ENCODE measurements around the gene MRPL28.
"Not testable (repeated sequence)": the region's sequence is repeated elsewhere in the genome, so short reads cannot be mapped to it uniquely, and the experiment has no call there.

MRPL28 gene
- 20.7 to 45.6 (median 28.5) reads per million in 17 experiments for total RNA-seq

DNA sequence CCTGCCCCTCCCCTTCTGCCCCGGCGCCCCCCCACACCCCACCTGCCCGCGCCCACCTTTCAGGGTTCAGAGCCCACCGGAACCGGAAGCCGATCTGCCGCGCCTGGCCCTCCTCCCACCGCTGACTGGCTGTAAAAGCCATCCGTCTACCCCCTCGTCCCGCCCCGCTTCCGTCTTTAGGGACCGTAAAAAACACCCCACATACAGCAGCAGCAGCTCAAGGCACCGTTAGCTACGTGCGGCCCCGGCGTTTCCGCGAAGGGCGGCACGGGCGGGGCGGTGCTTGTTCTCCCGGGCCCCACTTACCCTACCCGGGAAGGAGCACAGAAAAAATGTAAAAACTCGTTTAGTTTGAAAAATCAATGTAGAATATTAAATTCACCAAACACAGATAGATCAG, at the start of gene MRPL28:
TSS of gene MRPL28 (minus strand) at position 96 of the 400 bp plus-strand sequence. CDS start 320 bp downstream, outside the sequence.
- peak; percentile 96 to 97 (median 97) for DNase-seq

DNA sequence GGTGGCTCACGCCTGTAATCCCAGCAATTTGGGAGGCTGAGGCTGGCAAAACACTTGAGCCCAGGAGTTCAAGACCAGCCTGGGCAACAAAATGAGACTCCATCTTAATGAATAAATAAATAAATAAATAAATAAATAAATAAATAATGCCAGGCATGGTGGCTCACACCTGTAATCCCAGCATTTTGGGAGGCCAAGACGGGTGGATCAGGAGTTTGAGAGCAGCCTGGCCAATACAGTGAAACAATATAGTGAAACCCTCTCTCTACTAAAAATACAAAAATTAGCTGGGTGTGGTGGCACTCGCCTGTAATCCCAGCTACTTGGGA, 44.8 kb upstream of the MRPL28 start:
- DNase-seq, result not testable (repeated sequence)

DNA sequence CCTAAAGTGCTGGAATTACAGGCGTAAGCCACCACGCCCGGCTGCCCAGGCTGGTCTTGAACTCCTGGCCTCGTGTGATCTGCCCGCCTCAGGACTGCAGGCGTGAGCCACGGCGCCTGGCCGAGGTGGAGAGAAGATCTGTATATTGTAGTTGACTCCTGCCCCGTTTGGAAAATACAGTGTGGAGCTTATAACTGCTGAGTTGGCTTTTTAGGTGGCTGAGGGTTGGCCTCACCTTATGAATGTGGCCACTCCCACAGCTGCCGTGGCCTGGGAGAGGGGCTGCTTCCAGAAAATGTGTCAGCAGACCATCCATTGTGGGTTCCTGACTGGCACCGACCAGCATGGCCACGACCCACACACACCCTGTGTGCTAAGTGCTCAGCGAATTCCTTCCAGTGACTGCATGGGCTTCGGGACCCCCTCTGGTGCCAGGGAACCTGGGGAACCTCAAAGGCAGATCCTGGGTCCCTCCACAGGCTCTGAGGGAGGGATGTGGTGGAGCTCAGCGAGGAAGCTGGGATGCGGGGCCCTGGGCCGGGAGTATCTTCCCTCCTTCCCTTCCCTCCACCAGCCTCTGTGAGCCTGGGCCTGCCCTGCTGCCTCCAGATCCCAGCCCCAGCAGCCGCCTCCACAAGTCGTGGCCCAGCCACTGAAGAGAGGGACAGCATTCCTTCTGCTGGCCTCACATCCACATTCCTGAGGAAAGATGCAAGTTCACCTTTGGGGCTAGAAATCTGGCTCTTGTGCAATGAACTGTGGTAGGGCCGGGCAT, 44.2 kb upstream of the MRPL28 start:
- no peak for DNase-seq

DNA sequence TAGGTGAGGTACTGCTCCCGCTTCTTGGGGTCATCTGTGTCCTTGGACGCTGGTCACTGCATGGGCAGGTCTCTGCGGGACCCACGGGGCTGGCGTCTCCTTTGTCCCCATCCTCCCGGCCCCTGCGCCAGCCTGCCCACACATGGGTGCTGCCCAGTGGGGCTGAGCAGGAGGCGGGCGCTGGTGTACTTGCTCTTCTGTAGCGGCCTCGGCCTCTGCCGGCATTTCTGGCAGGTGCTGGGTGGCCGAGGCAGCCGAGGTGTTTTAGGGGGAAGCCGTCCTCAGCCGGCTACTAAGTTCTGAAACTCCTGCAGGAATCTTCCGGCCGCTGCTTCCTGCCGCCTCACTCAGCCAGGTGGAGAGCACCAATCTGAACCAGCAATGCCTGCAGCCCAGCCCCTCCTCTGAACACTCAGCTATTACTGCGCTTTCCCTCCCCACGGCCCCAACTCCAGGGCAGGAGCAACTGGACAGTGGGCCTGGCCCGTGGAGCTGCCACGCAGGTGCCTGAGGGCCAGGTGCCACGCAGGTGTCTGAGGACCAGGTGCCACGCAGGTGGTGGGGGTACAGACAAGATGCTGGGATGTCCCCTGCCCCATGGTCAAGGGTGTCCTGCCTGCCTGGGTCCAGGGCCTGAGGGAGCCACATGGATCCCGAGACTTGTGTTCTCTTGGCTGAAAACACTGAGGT, 41.4 kb upstream of the MRPL28 start:
- no peak for DNase-seq

DNA sequence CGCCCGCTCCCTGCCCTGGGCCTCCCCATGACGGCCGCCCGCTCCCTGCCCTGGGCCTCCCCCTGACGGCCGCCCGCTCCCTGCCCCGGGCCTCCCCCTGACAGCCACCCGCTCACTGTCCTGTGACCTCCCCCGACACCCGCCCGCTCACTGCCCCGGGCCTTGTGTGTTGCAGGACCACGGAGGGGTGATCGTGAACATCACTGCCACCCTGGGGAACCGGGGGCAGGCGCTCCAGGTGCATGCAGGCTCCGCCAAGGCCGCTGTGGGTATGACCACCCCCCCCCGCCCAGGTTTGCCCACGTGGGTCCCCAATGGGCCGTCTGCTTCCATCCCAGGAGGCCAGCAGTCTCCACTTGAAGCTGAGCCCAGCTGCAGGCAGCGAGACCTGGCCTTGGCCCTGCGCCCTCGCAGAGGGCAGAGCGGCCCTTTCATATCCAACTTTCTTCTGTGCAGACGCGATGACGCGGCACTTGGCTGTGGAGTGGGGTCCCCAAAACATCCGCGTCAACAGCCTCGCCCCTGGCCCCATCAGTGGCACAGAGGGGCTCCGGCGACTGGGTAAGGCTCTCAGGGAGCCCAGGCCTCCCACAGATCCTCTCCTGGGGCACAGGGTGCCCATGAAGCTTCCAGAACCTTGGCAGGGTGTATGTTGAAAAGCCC, 40.3 kb upstream of the MRPL28 start:
- DNase-seq, result no peak

DNA sequence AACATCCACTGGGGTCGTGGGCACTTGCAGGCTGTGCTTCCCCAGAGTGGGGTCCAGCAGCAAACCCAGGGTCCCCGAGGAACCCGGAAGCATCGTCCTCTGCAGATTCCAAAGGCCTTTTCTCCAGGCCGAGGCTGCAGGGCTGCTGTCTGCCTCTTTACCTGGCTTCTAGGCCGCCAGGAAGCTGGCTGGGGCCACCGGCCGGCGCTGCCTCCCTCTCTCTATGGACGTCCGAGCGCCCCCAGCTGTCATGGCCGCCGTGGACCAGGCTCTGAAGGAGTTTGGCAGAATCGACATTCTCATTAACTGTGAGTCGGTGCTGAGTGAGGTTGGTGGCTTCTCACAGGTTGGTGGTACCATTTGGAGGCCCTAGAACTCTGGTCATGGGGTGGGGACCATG, 36.9 kb upstream of the MRPL28 start:
- DNase-seq, result no peak

DNA sequence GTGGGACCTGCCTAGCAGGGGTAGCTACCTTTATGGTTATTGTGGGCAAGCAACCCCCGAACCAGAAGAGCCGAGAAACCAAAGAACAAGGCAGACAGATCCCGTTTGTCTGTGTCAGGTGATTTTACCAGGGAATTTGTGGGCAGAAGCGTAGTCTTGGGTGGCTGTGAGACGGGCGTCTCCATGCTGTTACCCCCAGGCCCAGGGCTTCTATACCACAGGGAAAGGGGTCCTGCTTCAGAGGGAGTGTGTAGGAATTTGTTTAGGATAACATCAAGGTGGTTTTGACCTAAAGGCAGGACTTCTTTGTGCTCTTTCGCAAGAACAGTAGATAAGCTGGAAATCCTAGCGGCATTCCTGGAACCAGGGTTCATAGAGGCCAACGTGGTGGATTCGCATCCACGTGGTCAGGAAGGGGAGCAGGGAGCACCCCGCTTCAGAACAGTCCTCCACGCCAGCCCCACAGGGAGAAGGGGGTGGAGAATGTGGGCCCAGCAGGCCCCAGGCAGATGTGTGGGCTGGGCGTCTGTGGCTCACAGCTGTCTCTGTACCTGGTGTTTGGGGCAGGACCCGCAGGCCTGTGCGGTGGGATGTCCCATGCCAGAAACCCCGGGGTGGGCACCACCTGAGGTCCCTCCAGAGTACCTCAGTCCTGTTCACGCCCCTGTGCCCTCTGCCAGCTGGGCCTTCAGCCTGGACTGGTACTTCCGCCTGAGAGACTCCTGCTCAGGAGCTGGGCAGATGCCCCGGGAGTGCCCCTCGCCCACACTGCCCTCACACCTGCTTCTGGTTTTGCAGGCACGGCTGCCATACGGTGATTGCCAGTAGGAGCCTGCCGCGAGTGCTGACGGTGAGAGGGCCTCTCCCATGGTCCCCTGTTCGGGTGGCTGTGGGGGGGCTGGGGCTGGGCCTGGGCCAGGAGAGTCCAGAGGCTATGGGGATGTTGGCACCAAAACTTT, 35.5 kb upstream of the MRPL28 start:
- DNase-seq, result no peak

DNA sequence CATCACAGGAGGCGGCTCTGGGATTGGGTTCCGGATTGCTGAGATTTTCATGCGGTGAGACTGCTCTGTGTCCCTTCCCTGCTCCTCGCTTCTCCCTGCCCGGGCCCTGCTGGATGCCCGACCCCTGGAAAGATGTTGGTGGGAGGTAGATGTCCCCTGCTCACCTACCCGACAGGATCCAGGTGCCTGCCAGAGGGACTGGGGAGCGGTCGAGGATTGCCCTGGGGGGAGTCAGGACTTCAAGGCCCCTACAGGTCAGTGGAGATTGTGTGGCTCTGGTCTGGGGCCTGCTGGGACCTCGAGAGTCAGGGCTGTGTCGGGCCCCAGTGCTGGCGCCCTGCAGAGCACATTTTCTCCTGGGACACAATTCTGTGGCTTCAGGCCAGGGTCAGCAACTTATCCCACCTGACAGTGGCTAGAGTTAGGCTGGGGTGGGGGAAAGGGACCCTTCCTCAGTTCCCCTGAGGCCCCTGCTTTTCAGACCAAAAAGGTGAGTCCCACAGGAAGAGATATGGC, 34.7 kb upstream of the MRPL28 start:
- DNase-seq, result no peak

- DNase-seq, result peak; percentile 92 to 99 (median 96)
These were observed 31.4 kb upstream of the MRPL28 start, which contains the start of gene DECR2 for GRCh38 chr16:401468-402348. TSS of gene DECR2 (plus strand) at chr16:401885. CDS start at chr16:401964, 79 bp downstream.

- no peak for DNase-seq
These were observed 29.8 kb upstream of the MRPL28 start for GRCh38 chr16:400061-400591.

DNA sequence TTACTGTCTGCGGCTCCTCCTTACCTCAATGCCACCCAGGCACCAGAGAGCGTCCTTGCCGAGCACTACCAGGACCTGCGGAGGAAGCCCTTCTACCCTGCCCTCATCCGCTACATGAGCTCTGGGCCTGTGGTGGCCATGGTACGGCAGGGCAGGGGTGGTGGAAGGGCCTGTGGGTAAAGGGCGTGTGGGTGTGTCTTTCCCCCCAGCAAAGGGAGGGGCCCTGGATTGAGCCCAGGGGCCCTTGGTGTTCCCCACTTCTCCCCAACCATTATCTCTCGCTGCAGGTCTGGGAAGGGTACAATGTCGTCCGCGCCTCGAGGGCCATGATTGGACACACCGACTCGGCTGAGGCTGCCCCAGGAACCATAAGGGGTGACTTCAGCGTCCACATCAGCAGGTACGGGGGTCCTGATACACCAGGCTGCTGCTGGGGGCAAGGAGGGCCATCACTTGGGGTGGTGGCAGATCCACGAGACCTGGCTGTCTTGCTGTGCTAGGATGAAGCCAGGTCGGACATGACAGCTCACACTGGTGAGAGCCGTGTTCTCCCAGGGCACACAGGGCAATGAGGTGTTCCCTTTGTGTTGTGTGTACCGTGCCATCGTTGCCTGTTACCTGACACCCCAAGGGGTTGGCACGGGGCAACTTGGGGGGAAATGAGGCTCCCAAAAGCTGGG, 29.1 kb upstream of the MRPL28 start:
- DNase-seq, result no peak

DNA sequence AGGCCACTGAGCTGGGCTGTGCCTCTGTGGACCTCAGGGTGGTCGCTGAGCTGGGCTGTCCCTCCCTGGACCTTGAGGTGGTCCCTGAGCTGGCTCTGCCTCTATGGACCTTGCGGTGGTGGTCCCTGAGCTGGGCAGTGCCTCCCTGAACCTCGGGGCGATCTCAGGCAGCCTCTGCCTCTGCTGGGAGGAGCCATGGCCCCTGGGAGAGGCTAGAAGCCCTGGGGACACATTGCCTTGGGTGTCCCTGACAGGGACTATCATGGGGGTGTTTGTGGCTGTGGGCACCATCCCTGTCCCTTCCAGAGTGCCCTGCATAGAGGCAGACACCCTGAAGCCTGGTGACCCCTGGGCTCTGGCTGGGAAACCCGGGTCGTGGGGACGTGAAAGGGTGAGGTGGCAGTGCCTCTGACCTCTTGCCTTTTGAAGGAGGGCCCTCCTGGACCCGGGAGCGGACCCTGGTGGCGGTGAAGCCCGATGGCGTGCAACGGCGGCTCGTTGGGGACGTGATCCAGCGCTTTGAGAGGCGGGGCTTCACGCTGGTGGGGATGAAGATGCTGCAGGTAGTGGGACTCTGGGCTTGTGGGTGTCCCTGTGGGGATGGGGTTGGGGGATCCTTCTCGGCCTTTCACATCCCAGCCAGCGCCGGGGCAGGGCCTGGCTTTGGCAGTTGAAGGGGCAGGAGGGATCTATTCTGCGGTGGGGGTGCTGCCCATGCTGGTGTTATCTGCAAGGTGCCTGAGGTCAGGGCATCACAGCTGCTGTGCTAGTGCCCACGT, 28.4 kb upstream of the MRPL28 start:
- no peak for DNase-seq

DNA sequence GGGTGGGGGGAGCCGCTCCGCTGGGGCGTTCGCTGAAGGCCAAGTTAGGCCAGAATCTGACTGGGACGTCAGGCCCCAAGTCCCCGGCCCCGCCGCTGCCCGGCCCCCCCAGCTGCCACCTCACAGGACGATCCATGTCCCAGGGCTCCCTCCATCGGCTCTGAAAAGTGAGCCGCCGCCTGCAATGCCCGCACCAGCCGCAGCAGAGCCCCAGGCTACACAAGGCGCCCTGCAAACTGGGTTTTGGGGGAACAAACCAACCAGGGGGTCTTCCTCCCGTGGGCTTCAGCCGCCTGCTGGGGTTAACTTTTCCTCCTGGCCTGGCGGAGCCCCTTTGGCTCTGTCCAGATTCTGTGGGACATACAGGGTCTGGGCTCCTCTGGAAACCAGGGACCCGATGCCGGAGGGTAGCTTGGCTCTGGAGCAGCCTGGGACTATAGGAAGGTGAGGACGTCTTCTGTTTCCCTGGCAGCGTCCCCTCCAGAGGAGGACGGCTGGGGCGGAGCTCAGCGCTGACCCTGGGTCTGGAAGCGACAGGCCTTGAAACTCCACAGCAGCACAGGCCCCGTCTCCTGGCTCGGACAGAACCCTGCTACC, 27.5 kb upstream of the MRPL28 start:
- peak; percentile 63 to 82 (median 68) for DNase-seq

GRCh38 chr16:397135-397661, 26.9 kb upstream of the MRPL28 start, which contains the start of gene NME4:
TSS of gene NME4 (plus strand) at chr16:397199. CDS start at chr16:397223, 24 bp downstream.
- DNase-seq, result peak; percentile 47 to 79 (median 60)

GRCh38 chr16:396605-397004, 26.3 kb upstream of the MRPL28 start:
- DNase-seq, result peak; percentile 60 to 75 (median 70)

- DNase-seq, result no peak
These were observed 25.9 kb upstream of the MRPL28 start for GRCh38 chr16:396199-396598.

GRCh38 chr16:392450-393030, 22.2 kb upstream of the MRPL28 start:
- DNase-seq, result peak; percentile 57 to 83 (median 67)

- peak; percentile 48 to 70 (median 68) for DNase-seq
These were observed 21.6 kb upstream of the MRPL28 start for GRCh38 chr16:391885-392335.

Data from suppressor macrophage (primary cell).